OCI-LY1 (cell line): Measurements from ENCODE around the gene DZANK1.

Source experiments
- H2AFZ ChIP-seq: fragments of 200-600 bp; sonication (generic), shearing (Covaris generic); 2 replicates; pipeline ENCODE4 v1.6.0; 2014; ENCODE audit warnings: antibody characterized with exemption, mild to moderate bottlenecking, low read length
- H3F3A ChIP-seq: fragments of 200-600 bp; sonication (generic), shearing (Covaris generic); 2 replicates; pipeline ENCODE4 v1.6.0; 2014; ENCODE audit warnings: mild to moderate bottlenecking, antibody characterized with exemption, low read length, moderate library complexity; ENCODE audit not compliant: insufficient read depth
- H3K27ac ChIP-seq: fragments of 200-600 bp; sonication (generic); 2 replicates; pipeline ENCODE4 v1.5.1; 2014; ENCODE audit warnings: low read length, mixed run types, mild to moderate bottlenecking, low read depth; ENCODE audit not compliant: poor library complexity, severe bottlenecking
- H3K27me3 ChIP-seq: fragments of 200-600 bp; sonication (generic); 2 replicates; pipeline ENCODE4 v1.6.0; 2014; ENCODE audit warnings: antibody characterized with exemption, mild to moderate bottlenecking, low read length, moderate library complexity; ENCODE audit not compliant: insufficient read depth
- H3K36me3 ChIP-seq: fragments of 200-600 bp; sonication (generic); 2 replicates; pipeline ENCODE4 v1.6.1; 2014; ENCODE audit warnings: mild to moderate bottlenecking, antibody characterized with exemption, low read length, moderate library complexity, mixed read lengths; ENCODE audit not compliant: insufficient read depth
- H3K4me1 ChIP-seq: fragments of 200-600 bp; sonication (generic); 2 replicates; pipeline ENCODE4 v1.5.1; 2014; ENCODE audit warnings: mild to moderate bottlenecking, low read length, moderate library complexity; ENCODE audit not compliant: insufficient read depth, severe bottlenecking
- H3K4me2 ChIP-seq: fragments of 200-600 bp; sonication (generic), shearing (Covaris generic); 2 replicates; pipeline ENCODE4 v1.6.1; 2014; ENCODE audit warnings: low read length
- H3K4me3 ChIP-seq: fragments of 200-600 bp; sonication (generic); 2 replicates; pipeline ENCODE4 v1.5.1; 2014; ENCODE audit warnings: low read length, low read depth, mild to moderate bottlenecking, mixed read lengths; ENCODE audit not compliant: poor library complexity, severe bottlenecking
- H3K79me2 ChIP-seq: fragments of 200-600 bp; shearing (Covaris generic); 2 replicates; pipeline ENCODE4 v1.6.1; 2016; ENCODE audit warnings: mixed run types, low read length, mixed read lengths; ENCODE audit not compliant: insufficient read depth
- H3K9ac ChIP-seq: fragments of 200-600 bp; sonication (generic), shearing (Covaris generic); 2 replicates; pipeline ENCODE4 v1.6.1; 2014; ENCODE audit warnings: mild to moderate bottlenecking, low read length, mixed read lengths
- H3K9me2 ChIP-seq: fragments of 200-600 bp; sonication (generic), shearing (Covaris generic); 2 replicates; pipeline ENCODE4 v1.6.1; 2014; ENCODE audit warnings: low read depth, mild to moderate bottlenecking, low read length, mixed read lengths
- H3K9me3 ChIP-seq: fragments of 200-600 bp; shearing (Covaris generic); 2 replicates; pipeline ENCODE4 v1.6.1; 2014; ENCODE audit warnings: low read length, mixed read lengths
- H4K20me1 ChIP-seq: fragments of 200-600 bp; sonication (generic), shearing (Covaris generic); 2 replicates; pipeline ENCODE4 v1.6.0; 2016; ENCODE audit warnings: mild to moderate bottlenecking, low read length; ENCODE audit not compliant: insufficient read depth
- CTCF ChIP-seq: fragments of 200-600 bp; sonication (generic), shearing (Covaris generic); IDR thresholded peaks from 2 replicates; pipeline ENCODE4 v1.5.1; 2017; ENCODE audit warnings: mild to moderate bottlenecking, antibody characterized with exemption, low read length, moderate library complexity, mixed read lengths
- EZH2 ChIP-seq: fragments of 200-600 bp; sonication (generic), shearing (Covaris generic); IDR thresholded peaks from 2 replicates; pipeline ENCODE4 v1.8.0; 2017; ENCODE audit warnings: borderline replicate concordance, mixed run types, mild to moderate bottlenecking, antibody characterized with exemption, low read length, moderate library complexity, mixed read lengths

DZANK1 gene

GRCh38 chr20:18443886-18444285, 22.9 kb downstream of the DZANK1 start:
- no peak overlapping the region for H3K4me2 ChIP-seq
- no peaks in the 10 kb centered on the region for H3K36me3 ChIP-seq
- H3K4me3 ChIP-seq, result no peak overlapping the region
- H3K27me3 ChIP-seq, result no peaks in the 10 kb centered on the region
- no peaks in the 10 kb centered on the region for H3K79me2 ChIP-seq
- H2AFZ ChIP-seq, result no peak overlapping the region
- no peaks in the 10 kb centered on the region for H3K9me3 ChIP-seq
- H3F3A ChIP-seq, result no peaks in the 10 kb centered on the region
- H3K9me2 ChIP-seq, result no peaks in the 10 kb centered on the region
- no peaks in the 10 kb centered on the region for H3K4me1 ChIP-seq
- TF ChIP-seq CTCF, result no peak
- no peak for TF ChIP-seq EZH2
- no peaks in the 10 kb centered on the region for H4K20me1 ChIP-seq
- no peak overlapping the region for H3K9ac ChIP-seq
- no peak overlapping the region for H3K27ac ChIP-seq

GRCh38 chr20:18440403-18440802, 26.4 kb downstream of the DZANK1 start:
- no peaks in the 10 kb centered on the region for H3K36me3 ChIP-seq
- no peaks in the 10 kb centered on the region for H3K27me3 ChIP-seq
- H3F3A ChIP-seq, result no peaks in the 10 kb centered on the region
- no peaks in the 10 kb centered on the region for H4K20me1 ChIP-seq
- H3K4me3 ChIP-seq, result no peak overlapping the region
- peaks cover 7% of the 10 kb centered on the region for H3K4me1 ChIP-seq
- no peak overlapping the region for H2AFZ ChIP-seq
- no peak overlapping the region for H3K27ac ChIP-seq
- H3K4me2 ChIP-seq, result no peak overlapping the region
- H3K9me3 ChIP-seq, result no peaks in the 10 kb centered on the region
- no peaks in the 10 kb centered on the region for H3K9me2 ChIP-seq
- TF ChIP-seq EZH2 (no peak), CTCF (no peak)
- H3K9ac ChIP-seq, result no peak overlapping the region
- no peaks in the 10 kb centered on the region for H3K79me2 ChIP-seq

- Histone ChIP-seq H3K79me2 (no peaks in the 10 kb centered on the region), H3K4me1 (peaks cover 7% of the 10 kb centered on the region), H3K9me2 (no peaks in the 10 kb centered on the region), H3F3A (no peaks in the 10 kb centered on the region), H3K9ac (no peak overlapping the region), H3K27me3 (no peaks in the 10 kb centered on the region), H3K27ac (no peak overlapping the region), H3K36me3 (no peaks in the 10 kb centered on the region), H2AFZ (peak overlapping the region; percentile 94), H3K4me3 (no peak overlapping the region), H4K20me1 (no peaks in the 10 kb centered on the region), H3K4me2 (peak overlapping the region; percentile 23; the same call in 1 of the 2 replicates), H3K9me3 (no peaks in the 10 kb centered on the region)
- TF ChIP-seq CTCF, result no peak
- TF ChIP-seq EZH2, result no peak
Measured at GRCh38 chr20:18436847-18437246, 30.0 kb downstream of the DZANK1 start.
